WERI-Rb-1 (cell line): ENCODE measurements around the gene UTRN.

ENCODE experiments used
- DNase-seq: peaks from one replicate; pipeline ENCODE4 v3.0.0-alpha.2; 2020
- H3K27ac ChIP-seq: fragments of 250-450 bp; sonication (Bioruptor Pico); 2 replicates; pipeline ENCODE4 v1.5.1; 2020; ENCODE audit warnings: mild to moderate bottlenecking, moderate library complexity
- H3K27me3 ChIP-seq: fragments of 250-450 bp; sonication (Bioruptor Pico); 2 replicates; pipeline ENCODE4 v1.5.1; 2021; ENCODE audit warnings: mild to moderate bottlenecking, low read depth, moderate library complexity; ENCODE audit not compliant: insufficient read depth, severe bottlenecking
- H3K36me3 ChIP-seq: fragments of 250-450 bp; sonication (Bioruptor Pico); 2 replicates; pipeline ENCODE4 v1.5.1; 2020; ENCODE audit warnings: mild to moderate bottlenecking, moderate library complexity
- H3K4me3 ChIP-seq: 2 replicates; pipeline ENCODE4 v1.5.1; 2011; ENCODE audit warnings: low read depth, mild to moderate bottlenecking, control low read depth, low read length
- H3K9me3 ChIP-seq: fragments of 250-450 bp; sonication (Bioruptor Pico); 2 replicates; pipeline ENCODE4 v1.5.1; 2021; ENCODE audit warnings: mild to moderate bottlenecking, moderate library complexity; ENCODE audit not compliant: severe bottlenecking
- CTCF ChIP-seq: IDR thresholded peaks from 2 replicates; pipeline ENCODE4 v1.5.1; 2011; ENCODE audit warnings: low read depth, mild to moderate bottlenecking, control low read depth, inconsistent platforms, low read length

The UTRN gene

GRCh38 chr6:144284478-144284782, 705 bp upstream of the UTRN start:
- DNase-seq: no peak
- Histone ChIP-seq H3K4me3 (peak overlapping the region; percentile 77), H3K27me3 (no peaks in the 10 kb centered on the region), H3K36me3 (no peaks in the 10 kb centered on the region), H3K27ac (no peak overlapping the region), H3K9me3 (no peaks in the 10 kb centered on the region)
- no peak for TF ChIP-seq CTCF

- peak overlapping the region; percentile 72 for H3K27ac ChIP-seq
- TF ChIP-seq CTCF: no peak
- no peaks in the 10 kb centered on the region for H3K9me3 ChIP-seq
- H3K36me3 ChIP-seq: no peaks in the 10 kb centered on the region
- DNase-seq: no peak
- H3K4me3 ChIP-seq: peak overlapping the region; percentile 77
- H3K27me3 ChIP-seq: no peaks in the 10 kb centered on the region
Measured at GRCh38 chr6:144285548-144285797, 338 bp downstream of the UTRN start.

GRCh38 chr6:144285798-144286502, 815 bp downstream of the UTRN start:
- Histone ChIP-seq H3K36me3 (no peaks in the 10 kb centered on the region), H3K27ac (no peak overlapping the region), H3K27me3 (no peaks in the 10 kb centered on the region), H3K4me3 (peak overlapping the region; percentile 77), H3K9me3 (no peaks in the 10 kb centered on the region)
- DNase-seq: peak; percentile 58
- no peak for TF ChIP-seq CTCF

- H3K4me3 ChIP-seq: peak overlapping the region; percentile 77
- H3K9me3 ChIP-seq: no peaks in the 10 kb centered on the region
- peak; percentile 32 for DNase-seq
- no peak overlapping the region for H3K27ac ChIP-seq
- no peak for TF ChIP-seq CTCF
- H3K36me3 ChIP-seq: no peaks in the 10 kb centered on the region
- no peaks in the 10 kb centered on the region for H3K27me3 ChIP-seq
Measured at GRCh38 chr6:144286503-144287393, 1.6 kb downstream of the UTRN start.

- H3K27me3 ChIP-seq: no peaks in the 10 kb centered on the region
- no peak for TF ChIP-seq CTCF
- H3K9me3 ChIP-seq: no peaks in the 10 kb centered on the region
- no peaks in the 10 kb centered on the region for H3K36me3 ChIP-seq
- no peak overlapping the region for H3K4me3 ChIP-seq
- no peak overlapping the region for H3K27ac ChIP-seq
- DNase-seq: no peak
Measured at GRCh38 chr6:144289006-144289405, 3.9 kb downstream of the UTRN start.
